Duodenal mucosa (tissue), 2 donors: Measurements from ENCODE around the gene TLE2.
A peak's percentile ranks its signal among the peaks of the same experiment; 100 is the strongest.
"Not testable (repeated sequence)": the region's sequence is repeated elsewhere in the genome, so short reads cannot be mapped to it uniquely, and the experiment has no call there.

Experiments used
- H3K27ac ChIP-seq: one replicate; pipeline ENCODE4 v1.7.0; 2013; ENCODE audit warnings: low read depth, low read length
- H3K27me3 ChIP-seq, 2 donors: one replicate each; pipeline ENCODE4 v1.7.0; 2013; ENCODE audit warnings: low read length in 2 of 2, control low read depth in 1 of 2; ENCODE audit not compliant: insufficient read depth in 2 of 2, control insufficient read depth in 1 of 2
- H3K36me3 ChIP-seq, 2 donors: one replicate each; pipeline ENCODE4 v1.7.0; 2013; ENCODE audit warnings: low read length in 2 of 2, control low read depth in 1 of 2; ENCODE audit not compliant: insufficient read depth in 2 of 2, control insufficient read depth in 1 of 2
- H3K4me1 ChIP-seq, 2 donors: one replicate each; pipeline ENCODE4 v1.7.0; 2013; ENCODE audit warnings: low read length in 2 of 2, control low read depth in 1 of 2; ENCODE audit not compliant: insufficient read depth in 2 of 2, control insufficient read depth in 1 of 2
- H3K4me3 ChIP-seq, 2 donors: one replicate each; pipeline ENCODE4 v1.7.0; 2013; ENCODE audit warnings: low read length in 2 of 2, low read depth in 1 of 2
- H3K9ac ChIP-seq, 2 donors: one replicate each; pipeline ENCODE4 v1.7.0; 2013; ENCODE audit warnings: low read length in 2 of 2, low read depth in 1 of 2
- H3K9me3 ChIP-seq, 2 donors: one replicate each; pipeline ENCODE4 v1.7.0; 2013; ENCODE audit warnings: low read length in 2 of 2, control low read depth in 1 of 2; ENCODE audit not compliant: control insufficient read depth in 1 of 2

The TLE2 gene

DNA sequence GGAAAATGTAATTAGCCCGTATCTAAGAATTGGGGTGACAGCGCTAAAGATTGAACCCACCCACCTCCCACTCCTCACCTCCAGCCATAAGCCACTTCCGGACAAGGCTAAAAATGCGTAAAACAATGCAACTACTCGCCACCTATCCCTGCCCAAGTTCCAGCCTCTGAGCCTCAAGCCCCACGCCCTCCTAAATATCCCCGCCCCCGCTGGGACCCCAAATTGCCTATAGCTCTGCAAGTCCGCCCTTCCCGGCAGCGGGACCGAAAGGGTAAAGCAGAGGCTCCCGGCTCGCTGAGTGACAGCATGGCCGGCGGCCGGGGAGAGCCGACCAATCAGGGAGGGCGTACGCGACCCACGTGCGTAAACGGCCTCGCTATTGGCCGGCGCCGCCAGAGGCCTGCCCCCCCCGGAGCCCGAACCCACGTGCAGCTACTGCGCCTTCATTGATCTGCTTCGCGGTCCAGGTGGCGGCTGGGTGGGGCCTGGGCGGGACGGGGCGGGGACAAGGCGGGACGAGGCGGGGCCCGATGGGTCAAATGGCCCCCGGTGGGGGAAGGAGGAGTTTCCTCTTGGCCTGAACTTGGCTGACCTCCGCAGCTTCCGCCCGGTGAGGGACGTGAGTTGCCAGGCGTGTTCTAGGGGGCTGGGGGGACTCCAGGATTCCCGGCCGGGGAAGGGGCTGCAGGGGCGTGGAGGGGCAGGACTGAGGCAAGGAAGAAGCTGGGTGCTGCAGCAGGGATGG is 51.9 kb downstream of the TLE2 start, which contains the start of gene TLE6:
Gene TLE6 (plus strand): TSS at position 564 of the 745 bp plus-strand sequence. CDS start 670 bp downstream, outside the sequence.
- Histone ChIP-seq H3K27me3 (peaks cover 0 to 9% of the 10 kb centered on the region in 2 donors), H3K4me3 (peak within 1 kb of the TSS; percentile 67 to 75), H3K4me1 (peaks cover 13 to 26% of the 10 kb centered on the region in 2 donors), H3K9me3 (no peaks in the 10 kb centered on the region), H3K9ac (peak within 1 kb of the TSS; percentile 27 to 39), H3K36me3 (no peaks in the 10 kb centered on the region), H3K27ac (no peak within 1 kb of the TSS)

- peak overlapping the region; percentile 67 to 75 for H3K4me3 ChIP-seq
- peaks cover 0 to 9% of the 10 kb centered on the region in 2 donors for H3K27me3 ChIP-seq
- H3K27ac ChIP-seq, result no peak overlapping the region
- H3K4me1 ChIP-seq, result peaks cover 13 to 28% of the 10 kb centered on the region in 2 donors
- peak overlapping the region; percentile 27 to 39 for H3K9ac ChIP-seq
- no peaks in the 10 kb centered on the region for H3K36me3 ChIP-seq
- no peaks in the 10 kb centered on the region for H3K9me3 ChIP-seq
Observed at GRCh38 chr19:2976609-2977000, 52.5 kb downstream of the TLE2 start.

- Histone ChIP-seq H3K9ac (no peak overlapping the region), H3K9me3 (no peaks in the 10 kb centered on the region), H3K27me3 (peaks cover 0 to 9% of the 10 kb centered on the region in 2 donors), H3K4me3 (no peak overlapping the region), H3K27ac (no peak overlapping the region), H3K4me1 (peaks cover 13 to 28% of the 10 kb centered on the region in 2 donors), H3K36me3 (no peaks in the 10 kb centered on the region)
Observed at GRCh38 chr19:2974342-2975041, 54.6 kb downstream of the TLE2 start.

- Histone ChIP-seq H3K4me3 (no peak overlapping the region), H3K27ac (no peak overlapping the region), H3K27me3 (peaks cover 0 to 9% of the 10 kb centered on the region in 2 donors), H3K36me3 (no peaks in the 10 kb centered on the region), H3K4me1 (peaks cover 13 to 38% of the 10 kb centered on the region in 2 donors), H3K9ac (no peak overlapping the region), H3K9me3 (no peaks in the 10 kb centered on the region)
Observed at GRCh38 chr19:2973229-2973628, 55.9 kb downstream of the TLE2 start.

DNA sequence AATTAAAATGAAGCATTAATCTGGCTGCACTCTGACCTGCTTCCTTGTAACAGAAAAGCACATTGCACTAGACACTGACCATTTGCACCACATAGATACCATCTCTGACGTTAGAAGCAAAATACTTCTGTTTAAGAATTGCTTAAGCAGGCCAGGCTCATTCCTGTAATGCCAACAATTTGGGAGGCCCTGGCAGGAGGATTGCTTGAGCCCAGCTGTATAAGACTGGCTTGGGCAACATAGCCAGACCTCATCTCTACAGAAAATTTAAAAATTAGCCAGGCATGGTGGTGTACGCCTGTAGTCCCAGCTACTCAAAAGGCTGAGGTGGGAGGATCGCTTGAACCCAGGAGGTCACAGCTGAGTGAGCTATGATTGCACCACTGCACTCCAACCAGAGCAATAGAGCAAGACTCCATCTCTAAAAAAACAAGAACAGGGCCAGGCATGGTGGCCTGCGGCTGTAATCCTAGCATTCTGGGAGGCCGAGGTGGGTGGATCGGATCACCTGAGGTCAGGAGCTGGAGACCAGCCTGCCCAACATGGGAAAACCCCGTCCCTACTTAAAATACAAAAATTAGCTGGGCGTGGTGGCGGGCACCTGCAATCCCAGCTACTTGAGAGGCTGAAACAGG is 58.8 kb downstream of the TLE2 start:
- Histone ChIP-seq H3K4me3 (no peak overlapping the region), H3K9me3 (no peaks in the 10 kb centered on the region), H3K4me1 (peaks cover 0 to 22% of the 10 kb centered on the region in 2 donors), H3K27me3 (peaks cover 0 to 2% of the 10 kb centered on the region in 2 donors), H3K27ac (no peak overlapping the region), H3K36me3 (no peaks in the 10 kb centered on the region), H3K9ac (no peak overlapping the region)

DNA sequence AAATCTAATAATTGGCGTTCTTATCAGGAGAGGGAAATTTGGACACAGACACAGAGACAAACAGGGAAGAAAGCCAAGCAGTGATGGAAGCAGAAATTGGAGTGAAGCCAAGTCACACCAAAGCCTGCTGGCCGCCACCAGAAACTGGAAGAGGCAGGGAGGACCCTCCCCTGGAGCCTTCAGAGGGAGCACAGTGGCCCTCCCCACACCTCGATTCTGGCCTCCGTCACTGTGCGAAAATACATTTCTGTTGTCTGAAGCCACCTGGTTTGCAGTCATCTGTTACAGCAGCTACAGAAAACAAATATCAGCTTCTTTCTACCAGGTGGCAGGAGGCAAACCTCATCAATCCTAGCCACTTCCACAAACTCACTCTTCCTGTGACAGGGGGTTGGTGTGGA is 60.0 kb downstream of the TLE2 start:
- H3K4me1 ChIP-seq, result peaks cover 0 to 13% of the 10 kb centered on the region in 2 donors
- H3K9ac ChIP-seq, result no peak overlapping the region
- no peak overlapping the region for H3K4me3 ChIP-seq
- no peak overlapping the region for H3K27ac ChIP-seq
- no peaks in the 10 kb centered on the region for H3K9me3 ChIP-seq
- H3K36me3 ChIP-seq, result no peaks in the 10 kb centered on the region
- H3K27me3 ChIP-seq, result no peaks in the 10 kb centered on the region

DNA sequence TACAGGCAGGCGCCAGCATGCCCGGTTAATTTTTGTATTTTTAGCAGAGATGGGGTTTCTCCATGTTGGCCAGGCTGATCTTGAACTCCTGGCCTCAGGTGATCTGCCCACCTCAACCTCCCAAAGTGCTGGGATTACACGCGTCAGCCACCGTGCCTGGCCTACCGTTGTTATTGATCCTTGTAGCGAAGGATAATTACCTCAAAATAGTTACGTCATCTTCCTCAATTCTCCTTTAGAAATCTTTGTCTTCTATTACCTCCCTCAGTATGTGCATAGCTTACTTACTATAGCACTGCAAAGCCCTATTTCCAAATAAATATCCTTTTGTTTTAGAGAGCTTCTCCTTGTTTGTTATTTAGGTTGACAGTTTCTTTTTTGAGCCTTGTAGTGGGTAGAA is 61.1 kb downstream of the TLE2 start:
- no peak overlapping the region for H3K27ac ChIP-seq
- H3K4me1 ChIP-seq, result peaks cover 0 to 13% of the 10 kb centered on the region in 2 donors
- no peak overlapping the region for H3K9ac ChIP-seq
- H3K36me3 ChIP-seq, result no peaks in the 10 kb centered on the region
- no peaks in the 10 kb centered on the region for H3K27me3 ChIP-seq
- H3K9me3 ChIP-seq, result no peaks in the 10 kb centered on the region
- H3K4me3 ChIP-seq, result no peak overlapping the region

DNA sequence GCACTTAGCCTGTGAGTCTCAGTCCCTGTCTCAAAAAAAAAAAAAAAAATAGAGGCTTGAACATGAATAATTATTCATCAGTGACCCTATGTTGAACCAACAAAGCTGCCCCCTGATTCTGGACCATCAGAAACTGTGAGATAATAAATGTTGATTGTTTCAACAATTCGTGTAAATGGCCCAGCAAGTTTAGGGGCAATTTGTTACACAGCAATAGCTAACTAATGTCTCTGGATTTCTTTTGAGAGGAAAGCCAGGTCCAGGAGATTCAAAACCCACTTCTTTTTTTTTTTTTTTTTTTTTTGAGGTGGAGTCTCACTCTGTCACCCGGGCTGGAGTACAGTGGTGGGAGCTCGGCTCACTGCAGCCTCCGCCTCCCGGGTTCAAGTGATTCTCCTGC is 64.2 kb downstream of the TLE2 start:
- H3K4me3 ChIP-seq, result no peak overlapping the region
- no peak overlapping the region for H3K9ac ChIP-seq
- no peaks in the 10 kb centered on the region for H3K9me3 ChIP-seq

GRCh38 chr19:2963631-2964030 is 65.4 kb downstream of the TLE2 start:
- H3K27ac ChIP-seq, H3K4me3 ChIP-seq, H3K36me3 ChIP-seq, H3K4me1 ChIP-seq, H3K9ac ChIP-seq, H3K9me3 ChIP-seq, H3K27me3 ChIP-seq: not testable (repeated sequence)

More for the DNA sequence above, 64.2 kb downstream of the TLE2 start:
- Histone ChIP-seq H3K27me3 (no peaks in the 10 kb centered on the region), H3K27ac (no peak overlapping the region), H3K36me3 (no peaks in the 10 kb centered on the region), H3K4me1 (peaks cover 0 to 11% of the 10 kb centered on the region in 2 donors)

GRCh38 chr19:2963122-2963521 is 66.0 kb downstream of the TLE2 start:
- H3K9ac ChIP-seq, result no peak overlapping the region
- no peaks in the 10 kb centered on the region for H3K36me3 ChIP-seq
- no peaks in the 10 kb centered on the region for H3K27me3 ChIP-seq
- no peaks in the 10 kb centered on the region for H3K4me1 ChIP-seq
- no peak overlapping the region for H3K4me3 ChIP-seq
- H3K27ac ChIP-seq, result no peak overlapping the region
- H3K9me3 ChIP-seq, result no peaks in the 10 kb centered on the region
